ENCODE data around the gene PARPBP. TPM values are rescaled to one million over a fixed set of nuclear protein-coding genes. Genes with fewer than 3 reads are reported as not detected.

PARPBP gene, protein sequence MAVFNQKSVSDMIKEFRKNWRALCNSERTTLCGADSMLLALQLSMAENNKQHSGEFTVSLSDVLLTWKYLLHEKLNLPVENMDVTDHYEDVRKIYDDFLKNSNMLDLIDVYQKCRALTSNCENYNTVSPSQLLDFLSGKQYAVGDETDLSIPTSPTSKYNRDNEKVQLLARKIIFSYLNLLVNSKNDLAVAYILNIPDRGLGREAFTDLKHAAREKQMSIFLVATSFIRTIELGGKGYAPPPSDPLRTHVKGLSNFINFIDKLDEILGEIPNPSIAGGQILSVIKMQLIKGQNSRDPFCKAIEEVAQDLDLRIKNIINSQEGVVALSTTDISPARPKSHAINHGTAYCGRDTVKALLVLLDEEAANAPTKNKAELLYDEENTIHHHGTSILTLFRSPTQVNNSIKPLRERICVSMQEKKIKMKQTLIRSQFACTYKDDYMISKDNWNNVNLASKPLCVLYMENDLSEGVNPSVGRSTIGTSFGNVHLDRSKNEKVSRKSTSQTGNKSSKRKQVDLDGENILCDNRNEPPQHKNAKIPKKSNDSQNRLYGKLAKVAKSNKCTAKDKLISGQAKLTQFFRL
- total RNA-seq, result 3.1 and 5.2 TPM in 2 replicates

DNA sequence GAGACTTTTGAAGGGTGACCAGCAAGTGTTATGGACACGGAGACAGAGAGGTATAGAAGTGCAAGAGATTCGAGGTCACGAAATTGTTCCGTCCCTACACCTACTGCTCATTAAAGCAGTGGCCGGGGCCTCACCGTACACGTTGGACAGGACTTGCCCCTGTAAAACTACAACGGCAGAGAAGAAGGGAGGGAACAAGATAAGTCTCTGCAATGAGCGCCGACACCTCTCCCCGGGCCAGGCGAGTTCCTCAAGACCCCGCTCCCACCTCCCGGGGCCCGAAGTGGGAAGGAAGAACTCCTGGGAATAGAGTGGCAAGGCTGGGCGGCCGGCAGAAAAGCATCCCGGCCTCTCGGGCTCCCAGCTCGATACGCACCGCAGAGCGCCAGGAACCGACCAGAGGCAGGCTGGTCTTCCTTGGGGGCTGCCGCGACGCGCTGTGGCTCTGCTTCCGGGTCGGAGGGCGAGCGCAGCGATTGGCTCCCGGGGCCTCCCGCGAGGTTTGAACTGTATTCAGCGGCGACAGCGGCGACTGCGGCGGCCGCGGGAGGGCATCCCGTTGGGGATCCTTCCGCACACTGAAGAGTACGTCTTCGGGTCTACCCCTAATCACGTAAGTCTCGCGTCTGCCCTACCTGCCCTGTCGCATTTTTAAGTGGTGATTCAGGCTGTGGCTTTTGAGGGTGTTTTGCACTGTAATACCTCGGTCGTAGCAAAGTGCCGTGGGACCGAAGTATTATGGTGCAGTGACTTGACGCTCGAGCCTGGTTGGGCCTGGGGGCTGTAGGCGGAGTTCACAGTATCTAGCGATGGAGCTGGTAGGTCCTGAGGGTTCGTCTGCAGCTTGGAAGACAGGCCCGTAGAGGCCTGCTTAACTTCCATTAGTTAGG lies at the start of gene PARPBP, which contains the start of gene NUP37:
Gene PARPBP, plus strand, starts transcription at position 510 of the 890 bp plus-strand sequence. CDS start 3,706 bp downstream, outside the sequence.
Gene NUP37, minus strand, starts transcription at position 441 of the 890 bp plus-strand sequence. CDS start 1,596 bp downstream, outside the sequence.

DNA sequence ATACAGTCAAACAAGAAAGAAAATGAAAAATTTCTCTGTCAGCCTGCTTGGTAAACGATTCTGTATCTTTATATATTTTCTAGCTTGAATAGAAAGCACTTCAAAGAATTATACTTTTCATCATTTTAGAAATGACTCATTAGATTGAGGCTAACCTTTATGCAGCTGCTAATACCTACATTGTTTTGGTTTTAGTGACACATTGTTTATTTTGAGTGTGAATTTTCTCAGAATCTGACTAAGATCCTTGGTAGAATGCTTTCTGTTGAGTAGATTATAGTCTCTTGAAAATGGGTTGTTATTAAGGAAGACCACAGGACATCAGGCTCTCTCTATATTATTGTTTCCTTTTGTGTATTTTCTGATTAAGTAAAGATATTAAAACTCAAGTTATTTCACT lies 77.8 kb downstream of the PARPBP start, which contains the start of gene PMCH:
Gene PMCH, minus strand, starts transcription at position 45 of the 400 bp plus-strand sequence. CDS start 63 bp downstream, outside the sequence.

Small RNAs within 50 kb of the gene (small RNA-seq; reads per million reads assigned to genes)
- not detected for gene RN7SL793P

Other genes with a start within 250 kb of the PARPBP start
- gene DRAM1, start 242.6 kb upstream of the PARPBP start, total RNA-seq, result 10.2 and 16.5 TPM in 2 replicates
- gene WASHC3, start 58.2 kb upstream of the PARPBP start, total RNA-seq, result 49.9 and 68.1 TPM in 2 replicates
- 30.2 and 37.3 TPM in 2 replicates for gene NUP37, start 69 bp upstream of the PARPBP start, total RNA-seq
- not detected in 2 replicates for gene PMCH, start 77.7 kb downstream of the PARPBP start, total RNA-seq